IMR-90 (cell line): Measurements from ENCODE around the gene LDHAL6B.

Experiments used
- CEBPB ChIP-seq: IDR thresholded peaks from 2 replicates; pipeline ENCODE4 v1.6.1; 2012; ENCODE audit warnings: low read depth, low read length, improper control_type of control experiment
- CHD1 ChIP-seq: IDR thresholded peaks from 2 replicates; pipeline ENCODE4 v1.6.1; 2012; ENCODE audit warnings: low read depth, low read length, improper control_type of control experiment
- MAFK ChIP-seq: IDR thresholded peaks from 2 replicates; pipeline ENCODE4 v1.6.1; 2012; ENCODE audit warnings: low read depth, low read length, improper control_type of control experiment
- MAZ ChIP-seq: IDR thresholded peaks from 2 replicates; pipeline ENCODE4 v1.6.1; 2012; ENCODE audit warnings: low read depth, mild to moderate bottlenecking, low read length, improper control_type of control experiment, moderate library complexity, borderline replicate concordance
- MXI1 ChIP-seq: IDR thresholded peaks from 2 replicates; pipeline ENCODE4 v1.6.1; 2012; ENCODE audit warnings: low read depth, mild to moderate bottlenecking, low read length, moderate library complexity, borderline replicate concordance
- NFE2L2 ChIP-seq: fragments of 150-350 bp; IDR thresholded peaks from 2 replicates; pipeline ENCODE4 v1.6.1; 2016; ENCODE audit warnings: low read depth, mild to moderate bottlenecking, low read length
- POLR2A ChIP-seq: IDR thresholded peaks from 2 replicates; pipeline ENCODE4 v1.6.1; 2012; ENCODE audit warnings: mild to moderate bottlenecking, low read depth, low read length
- RAD21 ChIP-seq: IDR thresholded peaks from 2 replicates; pipeline ENCODE4 v1.6.1; 2012; ENCODE audit warnings: low read length, improper control_type of control experiment
- RCOR1 ChIP-seq: IDR thresholded peaks from 2 replicates; pipeline ENCODE4 v1.6.1; 2012; ENCODE audit warnings: mild to moderate bottlenecking, low read length, improper control_type of control experiment; ENCODE audit not compliant: insufficient replicate concordance
- RFX5 ChIP-seq: IDR thresholded peaks from 2 replicates; pipeline ENCODE4 v1.8.0; 2012; ENCODE audit warnings: low read depth, mild to moderate bottlenecking, low read length, moderate library complexity
- SMC3 ChIP-seq: fragments of 150-350 bp; IDR thresholded peaks from 2 replicates; pipeline ENCODE4 v1.6.1; 2016; ENCODE audit warnings: low read depth, mild to moderate bottlenecking, antibody characterized with exemption, low read length, moderate library complexity
- TF ChIP-seq, protein P1 (sequence below): conservative IDR thresholded peaks from 2 replicates; pipeline ENCODE4 v1.5.1; 2012; ENCODE audit warnings: mild to moderate bottlenecking, low read depth, low read length, improper control_type of control experiment
- TF ChIP-seq, protein P2 (sequence below): fragments of 150-350 bp; IDR thresholded peaks from 2 replicates; pipeline ENCODE4 v1.6.1; 2016; ENCODE audit warnings: low read depth, mild to moderate bottlenecking, low read length, moderate library complexity, borderline replicate concordance

DNA sequence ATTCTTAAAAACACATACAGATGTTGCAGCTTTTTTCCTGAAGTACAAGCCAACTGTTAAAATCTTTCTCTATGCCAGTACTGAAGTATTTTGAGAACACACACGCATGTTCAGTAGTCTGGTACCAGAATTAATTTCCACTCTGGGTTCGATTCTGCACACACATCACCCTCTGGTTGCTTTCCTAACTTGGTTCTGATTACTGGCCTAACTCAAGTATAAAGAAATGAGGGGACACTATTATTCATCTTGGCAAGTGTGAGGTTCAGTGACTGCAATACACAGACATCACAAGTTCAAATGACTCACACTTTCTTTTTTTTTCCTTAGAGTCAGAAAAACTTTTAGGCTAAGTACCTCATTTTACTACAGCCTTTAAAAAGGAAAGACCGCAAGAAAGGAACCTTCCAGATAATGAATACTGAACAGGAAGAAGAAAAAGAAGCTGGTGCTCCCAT is 37.4 kb upstream of the LDHAL6B start:
- TF ChIP-seq, protein P1, sequence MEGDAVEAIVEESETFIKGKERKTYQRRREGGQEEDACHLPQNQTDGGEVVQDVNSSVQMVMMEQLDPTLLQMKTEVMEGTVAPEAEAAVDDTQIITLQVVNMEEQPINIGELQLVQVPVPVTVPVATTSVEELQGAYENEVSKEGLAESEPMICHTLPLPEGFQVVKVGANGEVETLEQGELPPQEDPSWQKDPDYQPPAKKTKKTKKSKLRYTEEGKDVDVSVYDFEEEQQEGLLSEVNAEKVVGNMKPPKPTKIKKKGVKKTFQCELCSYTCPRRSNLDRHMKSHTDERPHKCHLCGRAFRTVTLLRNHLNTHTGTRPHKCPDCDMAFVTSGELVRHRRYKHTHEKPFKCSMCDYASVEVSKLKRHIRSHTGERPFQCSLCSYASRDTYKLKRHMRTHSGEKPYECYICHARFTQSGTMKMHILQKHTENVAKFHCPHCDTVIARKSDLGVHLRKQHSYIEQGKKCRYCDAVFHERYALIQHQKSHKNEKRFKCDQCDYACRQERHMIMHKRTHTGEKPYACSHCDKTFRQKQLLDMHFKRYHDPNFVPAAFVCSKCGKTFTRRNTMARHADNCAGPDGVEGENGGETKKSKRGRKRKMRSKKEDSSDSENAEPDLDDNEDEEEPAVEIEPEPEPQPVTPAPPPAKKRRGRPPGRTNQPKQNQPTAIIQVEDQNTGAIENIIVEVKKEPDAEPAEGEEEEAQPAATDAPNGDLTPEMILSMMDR: no peak
- TF ChIP-seq POLR2A (no peak), CHD1 (no peak), MAFK (no peak), NFE2L2 (no peak), MXI1 (no peak), SMC3 (no peak), RFX5 (no peak), CEBPB (peak; percentile 64; the same call in 1 of the 2 replicates), RAD21 (no peak), MAZ (no peak), RCOR1 (no peak)
- TF ChIP-seq, protein P2, sequence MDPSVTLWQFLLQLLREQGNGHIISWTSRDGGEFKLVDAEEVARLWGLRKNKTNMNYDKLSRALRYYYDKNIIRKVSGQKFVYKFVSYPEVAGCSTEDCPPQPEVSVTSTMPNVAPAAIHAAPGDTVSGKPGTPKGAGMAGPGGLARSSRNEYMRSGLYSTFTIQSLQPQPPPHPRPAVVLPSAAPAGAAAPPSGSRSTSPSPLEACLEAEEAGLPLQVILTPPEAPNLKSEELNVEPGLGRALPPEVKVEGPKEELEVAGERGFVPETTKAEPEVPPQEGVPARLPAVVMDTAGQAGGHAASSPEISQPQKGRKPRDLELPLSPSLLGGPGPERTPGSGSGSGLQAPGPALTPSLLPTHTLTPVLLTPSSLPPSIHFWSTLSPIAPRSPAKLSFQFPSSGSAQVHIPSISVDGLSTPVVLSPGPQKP: no peak
